GM19452 (cell line): Measurements from ENCODE around the gene SYTL1.

Experiments used
- ATAC-seq: cut with Tn5 transposase; IDR thresholded peaks from one replicate; pipeline ENCODE4 v1.9.1; 2021; ENCODE audit not compliant: unreplicated experiment

SYTL1 gene

GRCh38 chr1:27402349-27402754, 60.5 kb downstream of the SYTL1 start:
- no peak for ATAC-seq

DNA sequence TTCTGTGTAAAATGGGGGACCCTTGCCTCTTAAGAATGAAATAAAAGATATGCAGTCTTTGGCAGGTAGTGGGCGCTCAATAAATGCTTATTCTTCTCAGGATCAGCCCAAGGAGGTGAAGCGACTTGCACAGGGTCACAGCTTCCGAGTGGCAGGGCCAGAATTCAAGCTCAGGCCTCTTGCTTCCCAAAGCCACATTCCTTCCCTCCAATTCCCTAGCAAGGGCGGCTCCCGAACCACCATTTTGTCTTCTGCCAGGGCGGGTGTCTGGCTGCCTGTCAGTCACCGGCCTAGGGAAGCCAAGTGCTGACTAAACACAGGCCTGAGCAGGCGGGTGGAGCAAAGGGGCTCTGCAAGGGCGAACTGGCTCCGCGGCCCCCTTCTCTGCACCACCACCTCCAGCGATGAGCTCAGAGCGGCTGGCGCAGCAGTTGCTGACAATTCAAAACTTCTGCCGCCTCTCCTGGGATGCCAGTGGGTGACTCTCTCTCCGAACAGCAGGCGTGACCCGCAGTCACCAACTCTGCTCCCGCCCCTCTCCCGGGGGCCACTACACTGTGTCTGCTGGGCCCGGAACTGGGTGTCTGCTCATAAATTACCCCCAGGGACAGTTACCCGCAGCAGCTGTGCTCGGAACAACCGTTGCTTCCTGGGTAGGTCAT, 61.4 kb downstream of the SYTL1 start:
- ATAC-seq, result no peak
